Embryonic facial prominence (tissue), 1 donor: Measurements from ENCODE around the gene VWA3B.
"Not testable (repeated sequence)": the region's sequence is repeated elsewhere in the genome, so short reads cannot be mapped to it uniquely, and the experiment has no call there.

ENCODE experiments used
- DNase-seq: peaks from one replicate; pipeline ENCODE4 v3.0.0-alpha.2; 2016; ENCODE audit errors: extremely low spot score

Gene VWA3B

GRCh38 chr2:98245491-98245890 is 158.5 kb downstream of the VWA3B start:
- DNase-seq = no peak

- DNase-seq = no peak
These were observed 160.4 kb downstream of the VWA3B start for GRCh38 chr2:98247383-98247782.

- no peak for DNase-seq
These were observed 165.2 kb downstream of the VWA3B start for GRCh38 chr2:98252038-98252773.

GRCh38 chr2:98253461-98254070 is 166.6 kb downstream of the VWA3B start:
- no peak for DNase-seq

GRCh38 chr2:98254504-98255059 is 167.6 kb downstream of the VWA3B start:
- DNase-seq = no peak

- DNase-seq = no peak
These were observed 171.9 kb downstream of the VWA3B start for GRCh38 chr2:98258906-98259305.

- DNase-seq = no peak
These were observed 176.4 kb downstream of the VWA3B start for GRCh38 chr2:98263362-98263761.

GRCh38 chr2:98268225-98268624 is 181.3 kb downstream of the VWA3B start:
- DNase-seq = not testable (repeated sequence)

GRCh38 chr2:98269274-98269673 is 182.3 kb downstream of the VWA3B start:
- no peak for DNase-seq

GRCh38 chr2:98269830-98270229 is 182.9 kb downstream of the VWA3B start:
- DNase-seq = no peak

GRCh38 chr2:98277162-98277859 is 190.3 kb downstream of the VWA3B start:
- DNase-seq = no peak

- no peak for DNase-seq
These were observed 191.1 kb downstream of the VWA3B start for GRCh38 chr2:98278074-98278473.

- DNase-seq = no peak
These were observed 193.6 kb downstream of the VWA3B start for GRCh38 chr2:98280376-98281102.

GRCh38 chr2:98281607-98282006 is 194.6 kb downstream of the VWA3B start:
- no peak for DNase-seq

- no peak for DNase-seq
These were observed 195.1 kb downstream of the VWA3B start for GRCh38 chr2:98282109-98282508.

- DNase-seq = no peak
These were observed 206.1 kb downstream of the VWA3B start for GRCh38 chr2:98293030-98293429.

GRCh38 chr2:98293931-98294687 is 207.1 kb downstream of the VWA3B start:
- DNase-seq = no peak

- DNase-seq = no peak
These were observed 207.7 kb downstream of the VWA3B start for GRCh38 chr2:98294711-98295110.

- DNase-seq = no peak
These were observed 208.3 kb downstream of the VWA3B start for GRCh38 chr2:98295275-98295674.

- DNase-seq = no peak
These were observed 208.9 kb downstream of the VWA3B start for GRCh38 chr2:98295721-98296414.

GRCh38 chr2:98296440-98296839 is 209.5 kb downstream of the VWA3B start:
- no peak for DNase-seq
